H1 (cell line): Measurements from ENCODE around the gene CTCF. TPM values are rescaled to one million over a fixed set of nuclear protein-coding genes. Genes with fewer than 3 reads are reported as not detected.

Experiments used
- JUN ChIP-seq: IDR thresholded peaks from 2 replicates; pipeline ENCODE4 v1.6.1; 2011; ENCODE audit warnings: low read depth, mild to moderate bottlenecking, improper control_type of control experiment, low read length
- KDM5A ChIP-seq: fragments of 200-600 bp; IDR thresholded peaks from 2 replicates; pipeline ENCODE4 v1.7.1; 2012; ENCODE audit warnings: mild to moderate bottlenecking, low read length, inconsistent platforms, mixed read lengths
- NRF1 ChIP-seq: IDR thresholded peaks from 2 replicates; pipeline ENCODE4 v1.6.1; 2011; ENCODE audit warnings: mild to moderate bottlenecking, low read depth, low read length, improper control_type of control experiment
- SIN3A ChIP-seq, 2 experiments: IDR thresholded peaks in 1 of 2; conservative IDR thresholded peaks in 1 of 2; 2 replicates each; pipeline ENCODE4 v1.6.1; 2011 to 2012; ENCODE audit warnings: low read length in 2 of 2, improper control_type of control experiment in 1 of 2, low read depth in 1 of 2, mild to moderate bottlenecking in 1 of 2
- ZNF274 ChIP-seq: IDR thresholded peaks from 2 replicates; pipeline ENCODE4 v1.7.0; 2012; ENCODE audit warnings: low read length, borderline replicate concordance; ENCODE audit errors: extremely low read depth
- polyA plus RNA-seq, 7 experiments: library from polyadenylated mRNA; depleted of rRNA in 3 of 7; stranded (reverse) in 5 of 7; unstranded in 2 of 7; fragments of >200 nt in 5 of 7; fragments of 200-250 nt in 2 of 7; gene quantifications; 1 replicate in 5 of 7; 2 replicates in 1 of 7; 4 replicates in 1 of 7; pipeline versions ENCODE4 v1.2.1 to v1.2.3, GENCODE V29; 2011 to 2013; ENCODE audit warnings: missing spikeins in 2 of 7, mixed read lengths in 2 of 7
- total RNA-seq: library from RNA; stranded (reverse); fragmentation: NEBNext Ultra II Directional; extraction: Animal tissue kit (Norgen Biotek cat#: 25700); gene quantifications from 2 replicates; pipeline ENCODE4 v1.2.1, GENCODE V29; 2021

The CTCF gene
- total and polyA plus RNA-seq, 2 of the 8 experiments (the other 6 are each of a cell fraction or from before 2014, with no cell fraction given), result 32.4 to 66.0 TPM

GRCh38 chr16:67543582-67543981 lies 18.7 kb upstream of the CTCF start (continued):
- no peak for TF ChIP-seq KDM5A
- TF ChIP-seq SIN3A (conservative IDR thresholded peaks at IDR 0.05 in 1 of 2, IDR thresholded peaks at IDR 0.05 in 1 of 2; ENCODE audit: low read depth in 1 of 2, low read length in 2 of 2), result no peak
- no peak for TF ChIP-seq ZNF274
- no peak for TF ChIP-seq JUN
- TF ChIP-seq NRF1, result no peak
